ENCODE results near the gene DNAI7.

DNAI7 gene

DNA sequence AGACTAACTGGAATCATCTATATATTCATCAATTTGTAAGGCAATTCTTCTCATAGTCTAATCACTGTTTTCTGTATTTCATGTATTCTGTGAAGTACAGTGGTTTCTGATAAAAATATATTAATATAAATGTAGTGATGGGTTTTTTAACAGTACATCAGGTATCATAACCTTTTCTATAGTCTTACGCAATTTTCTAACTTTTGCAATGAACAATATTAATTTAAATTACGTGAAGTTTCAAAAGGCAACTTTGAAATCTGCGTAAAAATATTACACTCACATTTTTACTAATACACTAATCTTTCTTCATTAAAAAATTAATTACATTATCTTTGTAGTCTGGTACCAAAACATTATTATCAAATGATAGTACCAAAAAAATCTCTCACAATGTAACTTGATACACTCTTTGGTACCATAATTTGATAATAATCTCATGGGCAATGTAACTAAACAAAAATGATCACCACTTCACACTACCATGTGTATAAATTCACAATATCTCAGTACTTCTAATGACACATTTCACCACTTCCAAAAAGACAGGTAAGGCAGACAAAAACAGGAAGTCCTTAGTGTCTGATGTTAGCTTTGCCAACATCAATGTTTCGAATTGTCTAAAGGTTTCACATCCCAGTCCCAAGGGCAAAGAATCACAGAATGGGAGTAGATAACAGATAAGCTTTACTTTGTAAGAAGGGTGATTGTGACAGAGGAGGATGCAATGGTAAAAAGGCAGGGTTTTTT, 8.7 kb downstream of the DNAI7 start:
- DNase-seq (ENCODE audit: low read depth in 2 of 2): no peak

DNA sequence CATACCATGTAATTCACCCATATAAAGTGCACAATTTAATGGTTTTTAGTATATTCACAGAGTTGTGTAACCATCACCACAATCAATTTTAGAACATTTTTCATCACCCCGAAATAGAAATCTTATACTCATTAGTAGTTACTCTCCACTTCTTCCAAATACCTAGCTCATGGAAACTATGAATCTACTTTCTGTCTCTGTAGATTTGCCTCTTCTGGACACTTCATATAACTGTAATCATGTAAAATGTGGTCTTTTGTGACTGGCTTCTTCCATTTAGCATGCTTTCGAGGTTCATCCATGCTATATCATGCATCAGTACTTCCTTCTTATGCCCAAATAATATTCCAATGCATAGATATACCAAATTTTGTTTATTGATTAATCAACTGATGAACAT, 10.8 kb downstream of the DNAI7 start:
- DNase-seq (ENCODE audit: low read depth in 2 of 2): no peak

DNA sequence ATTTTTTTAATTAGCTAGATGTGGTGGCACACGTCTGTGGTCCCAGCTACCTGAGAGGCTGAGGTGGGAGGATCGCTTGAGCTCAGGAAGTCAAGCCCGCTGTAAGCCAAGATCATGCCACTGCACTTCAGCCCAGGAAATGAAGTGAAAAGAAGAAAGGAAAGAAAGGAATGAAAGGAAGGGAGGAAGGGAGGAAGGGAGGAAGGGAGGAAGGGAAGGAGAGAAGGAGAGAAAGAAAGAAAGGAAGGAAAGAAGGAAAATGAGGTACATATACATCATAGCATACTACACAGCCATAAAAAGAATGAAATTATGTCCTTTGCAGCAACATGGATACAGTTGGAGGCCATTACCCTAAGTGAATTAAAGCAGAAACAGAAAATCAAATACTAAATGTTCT, 12.2 kb downstream of the DNAI7 start:
- no peak for DNase-seq (ENCODE audit: low read depth in 2 of 2)

DNA sequence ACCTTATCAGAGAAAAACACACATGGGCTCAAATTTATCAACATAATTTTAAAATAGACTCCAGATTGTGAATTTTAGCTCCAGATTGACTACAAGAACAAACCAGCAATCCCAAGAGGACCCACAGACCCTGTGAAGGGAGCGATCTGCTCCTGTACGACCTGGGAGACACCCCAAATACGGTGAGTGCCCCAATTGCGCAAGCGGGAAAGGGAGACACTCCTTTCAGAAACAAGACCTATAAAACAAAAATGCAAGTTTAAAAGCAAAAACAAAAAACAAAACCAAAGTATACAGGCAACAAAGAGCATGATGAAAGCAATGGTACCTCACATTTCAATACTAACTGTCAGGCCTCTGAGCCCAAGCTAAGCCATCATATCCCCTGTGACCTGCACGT, 32.1 kb downstream of the DNAI7 start:
- no peak for DNase-seq (ENCODE audit: low read depth in 2 of 2)

DNA sequence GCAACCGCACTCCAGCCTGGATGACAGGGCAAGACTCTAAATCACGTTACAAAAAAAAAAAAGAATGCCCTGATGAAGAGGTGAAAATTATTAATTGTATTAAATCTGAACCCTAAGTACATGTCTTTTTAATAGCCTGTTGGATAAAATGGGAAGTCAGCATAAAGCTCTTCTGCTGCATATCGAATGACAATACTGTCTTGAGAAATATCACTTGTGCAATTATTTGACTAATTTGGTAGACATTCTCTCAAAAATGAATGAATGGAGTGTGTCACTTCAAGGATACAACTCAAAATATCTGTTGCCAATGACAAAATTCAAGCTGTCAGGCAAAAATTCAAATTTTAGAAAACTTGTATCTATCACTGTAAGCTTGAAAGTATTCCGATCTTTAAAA, 38.9 kb downstream of the DNAI7 start:
- no peak for DNase-seq (ENCODE audit: low read depth in 2 of 2)

DNA sequence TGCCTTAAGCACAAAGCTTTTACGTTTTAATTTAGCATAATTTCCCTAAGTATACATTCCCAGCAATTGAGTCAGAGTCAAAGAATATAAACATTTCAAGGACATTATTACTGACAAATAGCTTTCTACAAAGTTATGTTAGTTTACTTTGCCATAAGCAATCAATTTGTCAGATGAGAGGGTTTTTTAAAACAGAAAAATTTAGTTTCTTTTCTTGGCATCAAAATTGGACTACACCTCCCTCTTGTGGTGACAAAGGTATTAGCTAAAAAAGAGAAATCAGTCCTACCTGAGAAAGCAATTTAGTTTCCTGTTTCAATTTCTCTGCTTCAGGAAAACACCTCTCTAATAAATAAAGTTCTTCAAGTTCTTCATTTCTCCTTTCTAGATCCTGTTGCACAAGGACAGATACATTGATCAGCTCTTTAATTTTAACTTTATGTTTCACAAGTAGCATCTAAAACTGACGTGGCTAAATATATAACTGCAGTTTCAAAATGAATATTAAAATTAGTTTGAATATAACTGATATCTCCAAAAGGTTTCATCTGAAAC, 39.9 kb downstream of the DNAI7 start:
- no peak for DNase-seq (ENCODE audit: low read depth in 2 of 2)

DNA sequence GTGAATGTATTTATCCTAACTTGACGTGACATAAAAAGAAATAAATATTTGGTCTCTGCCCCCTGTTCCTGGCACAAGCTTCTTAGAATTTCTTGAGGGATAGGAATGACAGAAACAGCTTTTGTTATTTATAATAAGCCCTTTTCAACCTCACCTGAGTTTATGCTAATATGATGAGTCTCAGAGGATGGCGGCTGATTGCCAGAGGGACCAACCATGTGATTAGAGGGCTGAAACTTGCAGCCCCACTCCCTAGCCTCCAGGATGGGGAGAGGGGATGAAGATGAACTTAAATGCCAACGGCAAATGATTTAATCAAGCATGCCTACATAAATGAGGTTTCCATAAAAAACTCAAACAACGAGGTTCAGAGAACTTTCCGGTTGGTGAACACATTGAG, 42.9 kb downstream of the DNAI7 start:
- DNase-seq (ENCODE audit: low read depth in 2 of 2): no peak

DNA sequence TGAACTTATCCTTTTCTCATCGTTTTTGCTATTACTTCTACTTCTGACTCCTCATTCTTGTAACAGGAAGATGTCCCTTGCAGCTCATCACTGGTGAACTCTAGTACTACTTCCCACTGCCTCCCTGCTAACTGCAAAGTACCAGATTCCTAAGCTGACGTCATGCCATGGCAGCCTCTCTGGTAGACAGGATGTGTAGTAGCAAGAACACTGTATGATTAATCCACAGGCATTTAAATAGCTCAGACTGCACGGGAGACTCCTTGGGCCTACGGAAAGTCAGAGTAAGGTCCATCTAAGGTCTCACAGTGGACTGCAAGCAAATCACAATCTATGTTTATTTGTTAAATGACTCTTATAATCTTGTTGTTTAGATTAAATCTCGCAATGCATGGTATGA, 43.5 kb downstream of the DNAI7 start:
- DNase-seq (ENCODE audit: low read depth in 2 of 2): no peak

DNA sequence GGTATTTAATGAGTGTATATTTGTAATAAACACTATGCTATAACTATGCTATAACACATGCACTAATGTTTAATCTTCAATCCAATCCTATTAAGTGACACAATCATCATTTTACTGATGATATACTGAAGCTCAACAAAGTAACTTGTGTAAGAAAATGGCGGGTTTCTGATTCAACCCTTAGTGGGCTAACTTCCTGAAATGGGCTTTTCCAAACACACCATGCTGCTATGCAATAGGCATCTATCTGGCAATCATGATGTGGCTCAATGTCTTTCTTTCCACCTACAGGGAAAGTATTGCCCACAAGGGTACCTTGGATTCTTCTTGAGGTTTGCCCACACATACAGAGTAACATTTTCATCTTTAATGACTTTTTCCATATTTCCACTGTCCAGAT, 48.3 kb downstream of the DNAI7 start:
- DNase-seq (ENCODE audit: low read depth in 2 of 2): no peak

DNA sequence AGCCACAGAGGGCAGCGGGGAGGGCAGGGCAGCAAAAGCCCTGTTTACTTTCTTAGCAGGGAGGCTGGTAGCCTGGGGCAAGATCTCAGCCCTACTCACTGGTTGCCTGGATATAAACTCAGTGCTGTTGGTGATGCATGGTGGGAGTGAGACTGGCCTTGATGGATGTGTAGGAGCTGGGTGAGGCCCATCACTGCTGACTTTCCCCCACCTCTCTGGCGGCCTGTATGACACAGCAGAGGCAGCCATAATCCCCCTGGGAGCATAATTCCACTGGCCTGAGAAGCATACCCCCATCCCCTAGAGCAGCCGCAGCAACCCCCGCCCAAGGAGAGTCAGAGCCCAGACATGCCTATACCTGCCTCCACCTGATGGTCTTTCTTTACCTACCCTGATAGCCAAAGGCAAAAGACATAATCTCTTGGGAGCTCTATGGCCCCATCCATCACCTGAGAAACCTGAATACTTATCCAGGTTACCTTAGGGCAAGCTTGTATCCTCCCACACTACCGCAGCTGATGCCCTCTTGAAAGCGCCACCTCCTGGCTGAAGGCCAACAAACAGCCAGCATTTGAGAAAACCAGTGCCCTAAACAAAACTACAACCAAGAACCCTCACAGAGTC, 59.3 kb downstream of the DNAI7 start:
- no peak for DNase-seq (ENCODE audit: low read depth in 2 of 2)

DNA sequence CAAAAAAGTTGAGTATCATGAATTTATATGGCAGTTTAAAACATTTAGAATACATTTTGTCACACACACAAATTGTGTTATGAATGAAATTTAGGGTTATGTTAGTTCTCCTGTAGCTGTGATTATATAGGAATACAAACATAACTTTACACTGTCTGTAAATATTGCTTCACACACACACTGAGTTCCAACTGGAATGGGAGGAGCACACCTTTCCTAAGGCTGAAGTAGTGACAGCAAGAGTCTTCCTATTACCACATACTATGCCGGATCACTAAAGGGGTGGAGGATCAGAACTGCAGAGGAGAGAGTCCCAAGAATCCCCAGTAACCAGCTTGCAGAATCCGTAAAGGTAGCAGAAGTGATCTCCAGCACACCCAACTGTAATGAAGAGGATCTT, 63.7 kb downstream of the DNAI7 start:
- DNase-seq (ENCODE audit: low read depth in 2 of 2): no peak

DNA sequence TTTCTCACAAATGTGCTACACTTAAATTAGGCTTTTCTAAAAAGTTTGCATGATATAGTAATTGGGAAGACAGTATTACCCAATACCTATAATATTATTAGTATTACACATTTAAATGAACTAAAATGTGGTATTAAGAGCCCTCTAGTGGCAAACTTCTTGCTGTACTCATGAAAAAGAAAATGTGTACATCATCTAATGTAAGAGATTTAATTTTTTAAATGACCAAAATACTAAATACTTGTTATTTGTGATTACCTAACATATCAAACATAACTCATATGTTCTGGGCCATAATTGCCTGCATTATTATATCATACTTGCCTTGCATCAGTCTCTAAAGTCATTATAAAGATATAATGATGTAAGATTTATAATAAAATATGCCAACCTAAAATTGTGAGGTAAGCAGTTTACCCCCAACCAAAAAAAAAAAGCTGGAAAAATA, 64.2 kb downstream of the DNAI7 start:
- DNase-seq (ENCODE audit: low read depth in 2 of 2): no peak

DNA sequence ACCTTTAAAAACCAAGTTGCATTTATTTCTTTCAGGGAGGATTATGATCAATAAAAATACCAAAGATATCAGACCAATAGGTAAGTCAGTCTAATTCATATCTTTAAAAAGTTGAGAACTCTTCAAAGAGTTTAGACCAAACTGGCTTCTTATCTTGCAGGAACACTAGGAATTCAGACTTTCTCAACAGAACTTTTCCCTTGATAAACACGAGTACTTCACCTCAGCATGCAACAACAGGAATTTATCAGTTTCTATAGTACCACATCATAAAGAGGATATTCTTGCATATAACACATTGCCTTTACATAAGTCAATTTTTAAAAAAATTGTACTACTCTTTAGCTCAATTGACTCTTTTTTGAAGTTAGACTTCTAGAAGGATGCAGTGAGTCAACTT, 68.2 kb downstream of the DNAI7 start:
- no peak for DNase-seq (ENCODE audit: low read depth in 2 of 2)

DNA sequence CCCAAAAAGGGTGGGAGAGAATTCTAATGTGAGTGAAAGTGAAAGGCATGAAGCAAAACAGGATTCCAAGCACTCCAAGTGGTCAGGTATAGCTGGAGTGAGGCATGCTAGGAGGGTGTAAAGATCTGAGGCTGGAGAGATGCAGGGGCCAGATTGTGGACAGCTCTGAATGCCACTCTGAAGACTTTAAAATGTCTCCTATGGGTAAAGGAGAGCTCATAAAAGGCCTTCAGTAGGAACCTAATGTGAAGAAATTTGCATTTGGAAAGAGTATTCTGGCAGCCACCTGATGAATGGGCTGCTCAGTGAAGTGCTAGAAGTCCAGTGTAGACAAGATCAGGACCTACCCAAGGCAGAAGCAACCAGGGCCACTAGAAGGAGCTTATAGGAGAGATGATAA, 68.9 kb downstream of the DNAI7 start:
- DNase-seq (ENCODE audit: low read depth in 2 of 2): no peak

DNA sequence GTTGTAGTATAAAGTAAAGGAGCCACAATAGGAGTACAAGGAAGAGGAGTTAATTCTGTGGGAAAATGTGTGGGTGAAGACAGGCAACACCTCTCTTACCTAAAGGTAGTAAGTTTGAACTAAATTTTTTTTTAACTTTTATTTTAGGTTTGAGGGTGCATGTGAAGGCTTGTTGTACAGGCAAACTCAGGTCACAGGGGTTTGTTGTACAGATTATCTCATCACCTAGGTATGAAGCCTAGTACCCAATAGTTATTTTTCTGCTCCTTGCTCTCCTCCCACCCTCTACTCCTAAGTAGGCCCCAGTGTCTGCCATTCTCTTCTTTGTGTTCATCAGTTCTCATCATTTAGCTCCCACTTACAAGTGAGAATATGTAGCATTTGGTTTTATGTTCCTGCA, 70.5 kb downstream of the DNAI7 start:
- no peak for DNase-seq (ENCODE audit: low read depth in 2 of 2)

DNA sequence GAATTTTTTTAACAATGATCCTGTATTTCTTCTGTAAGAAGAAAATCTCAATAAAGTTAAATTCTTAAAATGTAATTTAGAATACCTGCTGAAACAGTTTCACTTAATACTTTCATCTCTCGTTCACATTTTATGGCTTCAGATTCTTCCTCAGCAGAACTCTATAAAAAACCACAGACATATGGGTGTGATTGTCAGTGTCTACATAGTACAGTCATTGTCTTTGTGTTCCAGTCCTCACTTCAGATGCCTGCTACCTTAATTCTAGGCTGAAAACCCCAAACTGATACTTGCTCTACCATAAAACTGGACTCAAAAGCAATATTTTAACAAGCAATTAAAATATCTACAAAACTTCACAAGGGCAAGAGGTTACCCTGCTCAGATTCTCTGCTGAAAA, 71.8 kb downstream of the DNAI7 start:
- DNase-seq (ENCODE audit: low read depth in 2 of 2): no peak

DNA sequence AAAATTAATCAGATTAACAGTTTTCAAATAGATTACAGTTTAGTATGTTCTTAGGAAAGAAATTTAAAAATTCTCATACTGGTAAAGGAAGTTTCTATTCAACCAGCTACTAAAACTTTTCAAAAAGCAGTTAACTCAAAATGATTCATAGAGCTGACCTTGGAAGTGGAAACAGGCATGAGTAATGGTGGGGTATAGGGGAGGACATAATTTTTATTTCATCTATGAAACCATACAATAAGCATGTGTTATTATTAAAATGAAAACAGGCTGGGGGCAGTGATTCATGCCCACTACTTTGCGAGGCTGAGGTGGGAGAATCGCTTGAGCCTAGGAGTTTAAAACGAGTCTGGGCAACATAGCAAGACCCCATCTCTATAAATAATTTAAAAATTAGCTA, 73.0 kb downstream of the DNAI7 start:
- no peak for DNase-seq (ENCODE audit: low read depth in 2 of 2)

DNA sequence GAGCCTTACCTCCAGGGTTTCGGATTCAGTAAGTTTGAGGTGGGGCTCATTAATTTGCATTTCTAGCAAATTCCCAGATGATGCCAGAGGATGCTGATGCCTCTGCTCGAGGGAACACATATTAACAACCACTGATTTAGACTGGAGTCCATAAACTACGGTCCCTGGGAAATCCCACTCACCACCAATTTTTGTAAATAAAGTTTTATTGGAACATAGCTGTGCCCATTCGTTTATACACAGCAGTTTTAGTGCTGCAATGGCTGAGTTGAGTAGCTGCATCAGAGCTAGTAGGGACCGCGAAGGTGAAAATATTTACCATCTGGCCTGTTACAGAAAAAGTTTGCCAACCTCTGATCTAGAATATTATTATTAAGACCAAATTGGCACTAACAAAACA, 73.8 kb downstream of the DNAI7 start:
- DNase-seq (ENCODE audit: low read depth in 2 of 2): no peak

DNA sequence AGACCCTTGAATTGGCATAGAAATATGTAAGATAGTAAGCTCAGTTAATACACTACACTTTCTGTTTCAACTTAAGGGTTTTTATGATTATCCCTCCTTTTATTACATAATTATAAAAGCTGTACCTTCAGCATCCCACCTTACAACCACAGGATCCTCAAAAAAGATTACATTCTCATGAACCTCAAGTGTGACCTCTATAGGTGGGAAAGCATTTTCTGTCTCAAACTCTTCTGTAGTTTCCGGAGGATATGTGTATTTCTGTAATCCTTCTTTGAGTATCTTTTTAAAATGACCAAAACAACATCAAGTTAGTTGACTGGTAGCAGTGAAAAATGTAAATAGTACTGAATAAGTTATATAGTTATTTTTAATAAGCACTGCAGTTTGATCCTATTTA, 75.9 kb downstream of the DNAI7 start:
- DNase-seq (ENCODE audit: low read depth in 2 of 2): no peak

DNA sequence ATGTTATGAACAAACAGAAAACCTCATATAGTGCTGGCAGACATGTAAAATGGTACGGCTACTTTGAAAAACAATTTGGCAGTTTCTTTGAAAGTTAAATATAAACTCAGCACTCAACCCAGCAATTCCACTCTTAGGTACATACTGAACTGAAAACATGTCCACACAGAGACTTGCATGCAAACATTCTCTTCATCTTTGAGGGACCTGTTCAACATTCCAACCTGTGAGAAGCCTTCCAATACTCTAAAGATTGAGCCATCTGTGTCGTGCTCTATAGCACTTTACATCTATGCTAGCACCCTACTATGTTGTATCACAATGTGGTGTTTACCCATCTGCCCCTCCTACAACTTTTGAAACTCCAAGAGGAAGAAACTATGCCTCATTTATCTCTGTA, 79.3 kb downstream of the DNAI7 start:
- no peak for DNase-seq (ENCODE audit: low read depth in 2 of 2)

DNA sequence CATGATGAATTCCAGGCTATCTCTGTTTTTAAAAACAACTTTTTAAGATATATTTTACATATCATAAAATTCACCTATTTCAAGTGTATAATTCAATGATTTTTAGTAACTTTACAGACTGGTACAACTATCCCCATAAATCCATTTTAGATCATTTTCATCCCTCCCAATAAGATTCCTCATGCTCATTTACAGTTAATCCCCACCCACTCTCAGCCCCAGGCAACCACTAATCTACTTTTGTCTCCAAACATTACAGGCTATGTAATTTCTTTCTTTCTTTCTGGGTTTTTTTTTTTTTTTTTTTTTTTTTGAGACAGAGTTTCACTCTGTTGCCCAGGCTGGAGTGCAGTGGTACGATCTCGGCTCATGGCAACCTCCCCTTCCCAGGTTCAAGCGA, 81.3 kb downstream of the DNAI7 start:
- DNase-seq (ENCODE audit: low read depth in 2 of 2): no peak

DNA sequence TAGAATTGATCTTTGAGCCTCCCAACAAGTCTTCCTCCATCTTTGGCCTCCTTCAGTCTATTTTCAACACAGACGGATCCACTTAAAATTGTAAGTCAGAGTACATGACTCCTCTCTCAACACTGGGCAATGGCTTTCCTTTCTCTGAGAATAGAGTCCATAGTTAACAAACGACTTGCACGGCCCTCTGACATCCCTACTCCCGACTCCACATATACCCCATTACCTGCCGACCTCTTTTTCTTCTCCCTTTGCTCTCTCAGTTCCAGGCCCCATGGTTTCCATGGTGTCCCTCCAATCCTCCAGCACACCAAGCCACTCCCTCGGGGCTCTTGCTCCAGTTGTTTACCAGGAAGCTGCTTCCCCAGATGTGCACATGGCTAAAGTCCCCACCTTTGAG, 84.7 kb downstream of the DNAI7 start:
- DNase-seq (ENCODE audit: low read depth in 2 of 2): no peak

DNA sequence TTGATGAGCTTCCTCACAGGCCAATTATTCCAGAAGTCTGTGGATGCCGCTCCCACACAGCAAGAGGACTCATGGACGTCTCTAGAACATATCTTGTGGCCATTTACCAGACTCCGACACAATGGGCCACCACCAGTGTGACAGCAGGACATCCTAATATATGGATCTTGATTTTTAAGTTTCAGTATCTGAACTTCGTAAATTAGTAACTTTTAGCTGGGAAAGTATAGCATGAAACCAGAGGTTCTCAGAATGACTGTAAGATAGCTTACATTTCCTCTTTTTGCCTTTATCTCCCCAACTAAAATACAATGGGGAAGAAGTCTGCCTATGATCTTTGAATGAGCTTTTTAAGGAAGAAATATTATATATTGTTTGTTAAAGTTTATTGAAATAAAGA, 87.0 kb downstream of the DNAI7 start:
- no peak for DNase-seq (ENCODE audit: low read depth in 2 of 2)

DNA sequence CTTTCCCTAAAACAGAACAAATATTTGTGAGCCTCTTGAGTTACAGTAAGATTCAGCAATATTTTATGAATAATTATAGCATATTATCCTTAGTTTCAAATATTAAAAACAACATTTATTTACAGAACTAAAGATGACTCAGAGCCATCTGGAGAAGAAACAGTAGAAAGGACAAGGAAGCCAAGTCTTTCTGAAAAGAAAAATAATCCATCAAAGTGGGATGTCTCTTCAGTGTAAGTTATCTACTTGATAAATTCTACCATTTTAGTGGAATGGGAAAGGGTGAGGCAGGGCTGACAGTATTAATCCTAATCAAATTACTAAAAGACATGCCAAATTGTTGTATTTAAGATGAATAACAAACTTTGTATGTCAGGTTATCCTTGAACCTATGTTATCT, 88.1 kb downstream of the DNAI7 start:
- DNase-seq (ENCODE audit: low read depth in 2 of 2): no peak

Data from stimulated activated CD4-positive, alpha-beta T cell treated with anti-CD3 and anti-CD28 coated beads, Interleukin-1b, Interleukin-23, amount 100 ng/mL, for 1 hour (primary cell).